ENCODE data around the gene GJB5.

GRCh38 chr1:34709547-34709946, 45.3 kb upstream of the GJB5 start:
- TF ChIP-seq CTCF (IDR thresholded peaks at IDR 0.05) (no peak), POLR2AphosphoS5 (IDR thresholded peaks at IDR 0.05) (no peak), POLR2A (IDR thresholded peaks at IDR 0.05) (no peak)
